Pulmonary artery endothelial cell (primary cell): ENCODE results near the gene STK33. TPM values are rescaled to one million over a fixed set of nuclear protein-coding genes. Genes with fewer than 3 reads are reported as not detected.

Source experiments
- DNase-seq: peaks from one replicate; pipeline ENCODE4 v3.0.0-alpha.2; 2011; ENCODE audit warnings: low read depth, low spot score
- total RNA-seq: library from RNA; depleted of rRNA; stranded (reverse); fragments of >200 nt; gene quantifications from 2 replicates; pipeline ENCODE4 v1.2.3, GENCODE V29; 2014

The STK33 gene
- total RNA-seq, 1 donor from 2014 or later = 0.33 TPM

DNA sequence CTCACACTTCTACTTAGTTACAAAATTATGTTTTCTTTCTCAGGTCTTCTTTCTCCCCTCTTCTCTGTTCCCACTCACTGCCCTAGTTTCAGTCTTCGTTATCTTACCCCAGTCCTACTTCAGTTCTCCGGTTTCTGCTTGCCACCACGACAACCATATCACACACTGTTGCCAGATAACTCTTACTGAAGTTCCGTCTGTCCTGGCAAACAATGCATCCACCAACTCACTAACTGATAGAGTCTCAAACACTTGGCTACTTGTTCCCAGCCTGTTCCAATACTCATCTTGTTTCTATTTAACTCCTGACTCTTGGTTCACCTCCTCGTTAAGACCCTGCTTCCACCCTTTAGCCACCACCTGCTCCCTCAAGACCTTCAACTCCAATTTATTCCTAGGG is 164.5 kb downstream of the STK33 start:
- DNase-seq = no peak

DNA sequence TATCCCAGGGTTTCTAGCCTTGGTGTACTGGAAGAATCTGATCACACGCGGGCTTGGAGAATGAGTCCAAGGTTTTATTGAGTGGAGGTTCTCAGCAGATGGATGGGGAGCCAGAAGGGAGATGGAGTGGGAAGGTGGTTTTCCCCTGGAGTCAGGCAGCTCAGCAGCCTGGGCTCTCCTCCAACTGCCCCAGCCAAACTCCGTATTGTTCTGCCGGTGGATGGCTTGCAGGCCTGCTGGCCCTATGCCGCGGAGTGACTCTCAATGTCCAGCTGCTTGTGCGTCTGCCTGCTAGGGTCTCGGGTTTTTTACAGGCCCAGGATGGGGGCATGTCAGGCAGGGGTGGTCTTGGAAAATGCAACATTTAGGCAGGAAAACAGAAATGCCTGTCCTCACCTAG is 168.0 kb downstream of the STK33 start:
- DNase-seq = no peak

- no peak for DNase-seq
Measured at GRCh38 chr11:8415195-8415594, 178.8 kb downstream of the STK33 start.

GRCh38 chr11:8408151-8408941 is 185.7 kb downstream of the STK33 start:
- no peak for DNase-seq

DNA sequence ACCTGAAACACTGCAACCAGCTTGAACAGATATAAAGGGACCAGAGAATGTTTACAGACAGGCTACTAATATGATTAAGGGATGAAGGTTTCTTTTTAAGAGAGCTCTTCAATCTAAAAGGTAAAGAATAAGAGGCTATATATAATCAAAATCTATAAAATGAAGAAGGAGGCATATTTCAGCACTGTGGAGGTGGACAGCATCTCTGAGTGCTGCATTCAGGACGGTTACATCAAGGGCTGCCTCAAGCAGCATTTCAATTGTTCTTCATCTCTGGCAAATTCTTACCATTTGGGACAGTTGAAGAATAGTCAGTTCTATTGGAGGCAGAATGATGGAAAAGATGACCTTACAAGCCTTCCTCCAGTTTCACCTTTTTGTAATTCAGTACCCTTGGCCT is 190.7 kb downstream of the STK33 start:
- no peak for DNase-seq

GRCh38 chr11:8392886-8393285 is 201.1 kb downstream of the STK33 start:
- DNase-seq = no peak

GRCh38 chr11:8392166-8392565 is 201.9 kb downstream of the STK33 start:
- DNase-seq = no peak

DNA sequence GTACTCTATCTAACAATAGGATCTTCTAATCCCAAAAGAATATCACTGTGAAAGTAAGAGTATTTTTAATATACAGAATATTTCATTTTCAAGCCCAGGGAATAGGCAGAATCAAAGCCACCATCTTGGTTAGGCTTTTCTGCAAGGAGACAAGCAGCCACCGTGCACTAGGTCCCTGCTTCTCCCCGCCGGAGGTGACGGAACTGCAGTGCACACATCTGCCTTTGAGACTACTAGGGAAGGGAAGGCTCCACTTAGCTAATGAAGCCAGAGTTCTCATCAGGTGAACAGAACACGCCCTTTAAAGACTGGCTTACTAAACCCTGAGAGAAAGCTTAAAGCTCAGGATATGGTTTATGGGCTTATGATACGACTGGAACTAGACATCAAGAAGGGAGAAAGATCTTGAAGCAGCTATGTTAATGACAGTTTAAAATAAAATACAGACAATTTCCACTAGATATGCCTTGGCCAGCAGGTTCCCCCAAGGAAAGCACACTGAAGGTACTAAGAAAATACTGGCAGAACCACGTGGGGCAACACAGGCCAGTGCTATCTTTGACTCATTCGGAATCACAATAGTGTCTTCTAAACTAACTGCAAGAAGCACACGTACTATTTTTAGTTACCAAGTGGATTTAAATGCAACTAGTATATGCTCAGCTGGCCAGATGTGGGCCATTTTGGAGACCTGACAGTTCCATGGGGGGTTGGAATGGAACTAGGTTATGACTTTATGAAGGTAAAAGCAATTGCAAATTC is 203.0 kb downstream of the STK33 start:
- DNase-seq = no peak

- DNase-seq = no peak
Measured at GRCh38 chr11:8389029-8389996, 204.7 kb downstream of the STK33 start.

DNA sequence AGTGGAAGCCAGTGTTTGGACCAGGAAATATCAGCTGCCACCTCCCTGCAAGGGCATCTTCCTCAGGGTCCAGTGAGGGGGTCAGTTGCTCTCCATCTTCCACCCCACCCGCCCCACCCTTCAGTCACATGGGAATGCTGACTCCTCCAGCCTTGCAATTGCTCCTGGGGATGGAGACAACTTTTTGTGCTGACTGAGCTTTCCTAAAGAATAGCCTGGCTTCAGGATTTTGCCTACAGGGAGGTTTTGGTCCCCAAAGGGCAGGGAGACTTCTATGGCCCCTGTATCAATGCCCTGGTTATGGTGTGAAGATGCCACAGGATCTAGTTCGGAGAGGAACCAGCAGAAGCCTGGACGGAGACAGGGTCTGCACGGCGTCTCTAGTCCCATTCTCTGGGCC is 206.3 kb downstream of the STK33 start:
- no peak for DNase-seq

GRCh38 chr11:8387141-8387540 is 206.9 kb downstream of the STK33 start:
- no peak for DNase-seq

- DNase-seq = no peak
Measured at GRCh38 chr11:8386134-8386864, 207.7 kb downstream of the STK33 start.

- no peak for DNase-seq
Measured at GRCh38 chr11:8384199-8384821, 209.7 kb downstream of the STK33 start.

- no peak for DNase-seq
Measured at GRCh38 chr11:8383627-8384026, 210.4 kb downstream of the STK33 start.

- DNase-seq = no peak
Measured at GRCh38 chr11:8383227-8383626, 210.8 kb downstream of the STK33 start.

DNA sequence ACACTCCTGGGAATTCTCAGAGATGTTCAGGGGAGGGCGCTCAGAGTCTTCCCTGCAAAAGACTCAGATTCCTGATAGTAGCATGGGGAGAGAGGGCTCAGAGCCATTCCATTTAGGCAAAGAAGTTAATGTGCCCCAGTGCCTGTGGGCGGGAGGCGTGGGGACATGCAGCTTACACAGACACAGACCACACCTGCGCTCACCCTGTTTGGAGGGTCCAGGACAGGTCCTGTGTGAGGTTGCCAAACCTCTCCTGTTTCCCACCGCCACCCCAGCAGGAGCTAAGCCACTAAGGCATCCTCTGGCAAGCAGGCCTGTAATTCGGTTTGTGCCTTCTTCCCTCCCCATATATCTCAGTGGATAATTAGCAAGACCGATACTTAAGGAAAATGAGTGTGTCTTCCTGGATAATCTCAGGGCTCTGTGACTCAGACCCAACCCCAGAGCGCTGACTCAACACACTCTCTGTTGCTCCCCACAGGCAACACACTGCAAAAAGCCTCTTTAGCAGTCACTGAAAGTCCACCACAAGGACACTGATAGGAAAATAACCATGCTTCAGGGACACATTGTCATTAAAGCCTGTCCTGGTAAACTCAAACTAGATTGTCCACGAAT is 211.5 kb downstream of the STK33 start:
- no peak for DNase-seq

DNA sequence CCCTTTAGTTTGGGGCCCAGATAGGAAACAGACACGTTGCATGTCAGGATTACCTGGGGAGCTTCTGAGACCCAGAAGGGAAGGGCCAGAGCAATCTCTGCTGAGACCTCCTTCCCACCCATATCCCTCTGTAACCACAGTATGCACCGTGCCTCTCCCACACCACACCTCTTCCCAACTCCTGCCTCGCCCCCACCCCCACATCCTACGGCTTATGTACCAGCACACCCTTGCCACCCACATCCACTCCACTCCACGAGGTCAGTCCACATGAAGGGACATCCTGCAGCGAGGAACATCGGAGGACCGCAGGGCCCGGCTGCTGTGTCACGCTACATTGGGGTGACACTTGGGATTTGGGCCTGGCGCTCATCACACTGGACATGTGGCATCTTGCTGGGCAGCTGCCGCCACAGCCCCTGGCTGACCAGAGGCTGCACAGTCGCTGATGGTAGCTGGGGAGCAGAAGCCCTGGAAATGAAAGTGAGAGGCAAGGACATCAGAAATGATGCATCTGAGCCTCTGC is 212.1 kb downstream of the STK33 start:
- DNase-seq = no peak

- no peak for DNase-seq
Measured at GRCh38 chr11:8381343-8381742, 212.7 kb downstream of the STK33 start.

DNA sequence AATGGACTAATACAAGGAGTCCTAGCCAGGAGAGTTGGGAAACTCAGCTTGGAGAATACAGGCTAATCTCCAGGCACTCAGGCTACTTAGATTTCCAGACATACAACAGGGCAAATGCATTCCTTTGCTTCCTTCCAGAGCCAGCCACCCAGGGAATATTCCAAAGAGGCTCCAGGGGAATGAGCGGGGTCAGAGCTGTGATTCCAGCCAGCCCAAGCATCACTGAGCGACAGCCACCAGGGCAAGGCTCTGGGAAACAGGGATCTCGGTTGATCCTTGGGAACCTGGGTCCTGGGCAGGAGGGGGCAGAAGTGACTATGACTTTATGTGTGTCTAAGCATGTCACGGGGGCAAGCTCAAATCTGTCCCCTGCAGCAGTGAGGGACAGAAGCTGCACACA is 218.1 kb downstream of the STK33 start:
- no peak for DNase-seq

- DNase-seq = no peak
Measured at GRCh38 chr11:8375460-8375859, 218.6 kb downstream of the STK33 start.
